Measurements from ENCODE around the gene DEDD. TPM values are rescaled to one million over a fixed set of nuclear protein-coding genes. Genes with fewer than 3 reads are reported as not detected.

Gene DEDD
- total and polyA plus RNA-seq, 2 of the 4 experiments (the other 2 are of a cell fraction): 40.2 to 47.9 TPM

GRCh38 chr1:161082483-161082882, 50.0 kb downstream of the DEDD start:
- Histone ChIP-seq H2BK5ac (ENCODE audit: low read depth, low read length, poor library complexity, severe bottlenecking) (peak overlapping the region; percentile 81), H3K14ac (replicated peaks; ENCODE audit: low read depth, low read length) (0 out of 2 replicates have a peak overlapping the region, but pooled peaks have one; percentile 65), H3K4me2 (ENCODE audit: low read depth, low read length) (no peak overlapping the region), H2AK9ac (replicated peaks; ENCODE audit: low read depth, low read length, poor library complexity) (peak overlapping the region; percentile 23), H3K9ac (ENCODE audit: low read depth, low read length) (no peak overlapping the region), H3K56ac (ENCODE audit: extremely low read depth, insufficient read depth, low read length) (no peak overlapping the region), H3K4me3 (ENCODE audit: insufficient read depth, low read depth, low read length) (no peak overlapping the region), H3K36me3 (ENCODE audit: control insufficient read depth, insufficient read depth, low read length) (no peaks in the 10 kb centered on the region), H2AFZ (replicated peaks; ENCODE audit: low read length, poor library complexity) (peak overlapping the region; percentile 13), H2BK20ac (ENCODE audit: low read depth, low read length) (no peak overlapping the region; the same call in none of the 2 replicates), H3K27me3 (ENCODE audit: control insufficient read depth, insufficient read depth, low read length) (no peaks in the 10 kb centered on the region), H3K27ac (ENCODE audit: insufficient read depth, low read length) (no peak overlapping the region), H4K20me1 (ENCODE audit: insufficient read depth, low read length) (no peaks in the 10 kb centered on the region), H2AK5ac (ENCODE audit: low read depth, low read length) (no peak overlapping the region), H3K9me3 (ENCODE audit: control insufficient read depth, insufficient read depth, low read length) (no peaks in the 10 kb centered on the region), H3K79me1 (ENCODE audit: low read depth in 1 of 2, low read length in 2 of 2) (no peaks in the 10 kb centered on the region), H3K23ac (ENCODE audit: low read depth, low read length) (no peak overlapping the region), H4K8ac (ENCODE audit: low read depth in 2 of 2, low read length in 2 of 2) (peak overlapping the region in 1 of 2 experiments; percentile 78; a peak in 2 of 4 replicates), H3K4me1 (ENCODE audit: control insufficient read depth, insufficient read depth, low read length) (peaks cover 28% of the 10 kb centered on the region), H2BK15ac (ENCODE audit: low read depth, low read length) (peak overlapping the region; percentile 8; the same call in 1 of the 3 replicates), H4K91ac (ENCODE audit: insufficient read depth, low read depth, low read length) (peak overlapping the region; percentile 34; the same call in 1 of the 2 replicates), H4K5ac (ENCODE audit: low read depth, low read length) (no peak overlapping the region), H3K4ac (ENCODE audit: low read depth, low read length) (peak overlapping the region; percentile 71; the same call in 1 of the 2 replicates), H2BK120ac (ENCODE audit: low read depth, low read length) (no peak overlapping the region), H3K18ac (ENCODE audit: low read depth, low read length) (no peak overlapping the region), H3K9me1 (ENCODE audit: insufficient read depth, low read length) (peaks cover 22% of the 10 kb centered on the region)
- ChIA-PET POLR2A (ENCODE audit: unreplicated experiment) (no interaction called here), CTCF (interaction anchor here (1.1 kb wide), 1 partner anchor 15 kb away, joined by 4 read pairs; no protein-coding TSS in a partner anchor)
- DNase-seq (no peak), ATAC-seq (ENCODE audit: low read depth) (no peak)
- in situ Hi-C loops (cut with MboI; ENCODE audit: low sequenced_read_pairs) (no loop called here), dilution Hi-C loops (cut with HindIII; ENCODE audit: low sequenced_read_pairs, unreplicated experiment) (no loop called here), intact Hi-C loops (cut with micrococcal nuclease) (loop anchor here (5.0 kb wide), 1 partner anchor 35 kb away; the partner anchor contains the start of gene USF1)
- TF ChIP-seq RFX5 (IDR thresholded peaks at IDR 0.05; ENCODE audit: low read depth, low read length) (no peak), RCOR1 (IDR thresholded peaks at IDR 0.05; ENCODE audit: insufficient replicate concordance, low read length) (no peak), CHD1 (IDR thresholded peaks at IDR 0.05; ENCODE audit: low read depth, low read length) (no peak), MAFK (IDR thresholded peaks at IDR 0.05; ENCODE audit: low read depth, low read length) (no peak), MXI1 (IDR thresholded peaks at IDR 0.05; ENCODE audit: borderline replicate concordance, low read depth, low read length) (no peak)
- BruUV-seq (replicated peaks): no TSS peak
- no CpG with 5 or more reads among the region's 2 CpGs for WGBS, 2 experiments (ENCODE audit: extremely low coverage in 2 of 2, insufficient read length in 1 of 2)
